HG02623 (cell line): ENCODE measurements around the gene FMO4.
"Not testable (repeated sequence)": the region's sequence is repeated elsewhere in the genome, so short reads cannot be mapped to it uniquely, and the experiment has no call there.

Experiments used
- ATAC-seq: cut with Tn5 transposase; IDR thresholded peaks from one replicate; pipeline ENCODE4 v1.9.1; 2021; ENCODE audit warnings: moderate library complexity; ENCODE audit not compliant: unreplicated experiment

Gene FMO4

GRCh38 chr1:171329251-171329650 lies 15.3 kb downstream of the FMO4 start:
- no peak for ATAC-seq

DNA sequence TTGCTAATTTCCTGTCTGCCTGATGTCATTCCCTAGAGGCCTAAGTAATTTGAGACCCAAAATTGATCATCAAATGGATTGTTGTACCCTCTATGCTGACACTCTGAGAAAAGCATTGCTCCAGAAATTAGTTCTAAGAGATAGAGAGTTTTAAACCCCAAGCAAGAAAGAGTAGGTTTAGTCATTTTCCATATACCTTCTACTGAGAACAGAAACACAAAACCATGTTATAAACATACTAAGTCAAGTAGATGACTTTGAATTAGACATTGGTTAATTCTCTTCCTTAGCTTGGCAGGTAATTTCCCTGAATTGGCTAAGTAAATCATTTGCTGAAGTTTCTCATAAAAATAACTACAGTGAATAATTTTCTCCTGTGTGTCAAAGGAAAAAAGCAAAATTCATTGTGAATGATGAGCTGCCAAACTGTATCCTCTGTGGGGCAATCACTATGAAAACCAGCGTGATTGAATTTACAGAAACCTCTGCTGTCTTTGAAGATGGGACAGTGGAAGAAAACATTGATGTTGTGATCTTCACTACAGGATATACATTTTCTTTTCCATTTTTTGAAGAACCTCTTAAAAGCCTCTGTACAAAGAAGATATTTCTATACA lies 20.1 kb downstream of the FMO4 start:
- no peak for ATAC-seq

DNA sequence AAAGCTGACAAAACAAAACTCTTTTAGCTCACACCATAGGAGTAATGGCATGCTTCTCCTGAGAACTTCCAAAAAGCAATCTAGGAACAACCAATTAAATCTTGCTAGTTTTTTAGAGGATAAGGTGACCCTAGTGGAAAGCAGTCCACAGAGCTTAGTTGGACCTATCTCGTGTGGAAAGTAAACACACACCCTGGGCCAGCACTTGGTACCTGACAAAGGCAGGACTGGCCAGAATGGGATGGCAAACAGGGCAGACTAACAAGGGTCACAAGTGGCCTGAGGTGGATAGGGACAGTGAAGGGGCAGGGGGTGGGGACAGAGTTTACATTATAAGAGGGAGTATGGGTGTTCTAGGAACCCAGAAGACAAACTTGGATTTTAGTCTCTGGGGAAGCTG lies 22.0 kb downstream of the FMO4 start:
- ATAC-seq, result no peak

- ATAC-seq, result not testable (repeated sequence)
Measured at GRCh38 chr1:171339345-171339744, 25.4 kb downstream of the FMO4 start.

DNA sequence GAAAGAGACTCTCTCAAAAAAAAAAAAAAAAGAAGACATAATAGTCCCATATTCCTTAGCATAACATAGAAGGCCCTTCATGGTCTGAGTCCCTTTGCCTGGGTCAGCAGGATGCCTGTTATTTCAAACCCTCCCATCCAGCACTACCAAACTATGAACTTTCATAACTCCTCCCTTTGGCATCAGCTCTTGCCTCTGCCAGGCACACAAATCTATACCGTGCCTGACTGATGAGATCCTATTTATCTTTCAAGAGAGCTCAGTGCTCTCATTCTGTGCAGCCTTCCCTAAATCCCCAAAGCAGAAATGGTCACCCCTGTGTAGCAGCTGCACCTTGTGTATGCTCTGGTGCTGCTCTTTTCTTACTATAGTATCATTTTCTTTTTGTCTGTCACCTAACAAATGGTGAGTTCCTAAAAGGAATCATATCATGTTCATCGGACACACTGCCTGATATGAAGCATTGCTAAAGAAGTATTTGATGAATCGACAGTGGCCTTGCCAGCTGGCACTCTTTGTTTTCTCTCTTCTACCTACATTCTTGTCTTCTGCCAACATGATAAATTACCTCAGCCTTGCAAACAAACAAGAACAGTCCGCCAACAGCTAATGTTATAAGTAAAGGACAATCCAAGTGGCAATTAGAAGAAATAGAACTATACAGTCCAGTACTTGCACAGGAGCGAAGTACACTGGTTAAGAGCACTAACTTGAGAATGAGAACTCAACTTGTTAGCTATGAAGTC lies 29.9 kb downstream of the FMO4 start:
- ATAC-seq, result no peak

GRCh38 chr1:171344473-171344820 lies 30.5 kb downstream of the FMO4 start:
- ATAC-seq, result no peak

GRCh38 chr1:171345536-171345935 lies 31.6 kb downstream of the FMO4 start:
- ATAC-seq, result no peak

DNA sequence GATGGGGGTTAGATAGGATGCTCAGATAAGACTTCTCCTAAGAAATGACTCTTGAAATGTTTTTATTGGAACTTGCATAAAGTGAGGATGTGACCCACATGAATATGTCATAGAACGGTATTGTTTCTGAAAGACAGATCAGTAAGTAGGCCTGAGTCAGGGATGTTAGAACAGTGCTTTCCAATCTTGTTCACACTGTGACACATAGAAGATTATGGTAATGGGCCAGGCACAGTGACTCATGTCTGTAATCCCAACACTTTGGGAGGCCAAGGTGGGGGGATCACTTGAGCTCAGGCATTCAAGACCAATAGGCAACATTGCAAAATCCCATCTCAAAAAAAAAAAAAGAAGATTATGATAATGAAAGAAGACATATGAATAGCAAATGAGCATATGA lies 32.9 kb downstream of the FMO4 start:
- no peak for ATAC-seq

DNA sequence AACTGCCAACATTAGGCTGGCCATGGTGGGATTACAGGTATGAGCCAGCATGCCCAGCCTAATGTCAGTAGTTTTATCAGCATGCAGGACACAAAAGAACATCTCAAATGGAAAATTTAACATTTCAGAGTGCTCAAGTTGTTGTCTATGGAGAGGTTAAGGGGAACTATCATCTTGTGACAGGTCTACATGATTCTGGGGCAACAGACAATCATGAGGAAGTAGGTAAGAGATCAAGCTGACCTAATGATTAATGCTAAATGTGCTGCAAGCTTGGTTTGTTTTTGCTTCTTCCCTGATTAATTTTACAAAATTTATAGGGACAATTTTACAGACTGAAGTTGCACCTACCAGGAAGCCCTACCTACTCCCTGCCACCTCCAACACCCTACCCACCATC lies 36.6 kb downstream of the FMO4 start:
- no peak for ATAC-seq

- ATAC-seq, result no peak
Measured at GRCh38 chr1:171351961-171352360, 38.0 kb downstream of the FMO4 start.

GRCh38 chr1:171352554-171352953 lies 38.6 kb downstream of the FMO4 start:
- ATAC-seq, result no peak

- no peak for ATAC-seq
Measured at GRCh38 chr1:171355727-171356126, 41.7 kb downstream of the FMO4 start.

GRCh38 chr1:171357179-171357578 lies 43.2 kb downstream of the FMO4 start:
- ATAC-seq, result no peak

- ATAC-seq, result not testable (repeated sequence)
Measured at GRCh38 chr1:171359355-171359648, 45.3 kb downstream of the FMO4 start.

DNA sequence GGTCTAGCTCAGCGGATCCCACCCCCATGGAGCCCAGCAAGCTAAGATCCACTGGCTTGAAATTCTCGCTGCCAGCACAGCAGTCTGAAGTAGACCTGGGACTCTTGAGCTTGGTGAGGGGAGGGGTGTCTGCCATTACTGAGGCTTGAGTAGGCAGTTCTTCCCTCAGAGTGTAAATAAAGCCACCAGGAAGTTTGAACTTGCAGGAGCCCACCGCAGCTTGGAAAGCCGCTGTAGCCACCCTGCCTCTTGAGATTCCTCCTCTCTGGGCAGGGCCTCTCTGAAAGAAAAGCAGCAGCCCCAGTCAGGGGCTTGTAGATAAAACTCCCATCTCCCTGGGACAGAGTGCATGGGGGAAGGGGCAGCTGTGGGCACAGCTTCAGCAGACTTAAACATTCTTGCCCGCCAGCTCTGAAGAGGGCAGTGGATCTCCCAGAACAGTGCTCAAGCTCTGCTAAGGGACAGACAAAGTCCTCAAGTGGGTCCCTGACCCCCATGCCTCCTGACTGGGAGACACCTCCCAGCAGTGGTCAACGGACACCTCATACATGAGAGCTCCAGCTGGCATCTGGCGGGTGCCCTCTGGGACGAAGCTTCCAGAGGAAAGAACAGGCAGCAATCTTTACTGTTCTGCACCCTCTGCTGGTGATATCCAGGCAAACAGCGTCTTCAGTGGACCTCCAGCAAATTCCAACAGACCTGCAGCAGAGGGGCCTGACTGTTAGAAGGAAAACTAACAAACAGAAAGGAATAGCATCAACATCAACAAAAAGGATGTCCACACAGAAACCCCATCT lies 45.9 kb downstream of the FMO4 start:
- not testable (repeated sequence) for ATAC-seq

- ATAC-seq, result no peak
Measured at GRCh38 chr1:171366085-171366484, 52.1 kb downstream of the FMO4 start.

DNA sequence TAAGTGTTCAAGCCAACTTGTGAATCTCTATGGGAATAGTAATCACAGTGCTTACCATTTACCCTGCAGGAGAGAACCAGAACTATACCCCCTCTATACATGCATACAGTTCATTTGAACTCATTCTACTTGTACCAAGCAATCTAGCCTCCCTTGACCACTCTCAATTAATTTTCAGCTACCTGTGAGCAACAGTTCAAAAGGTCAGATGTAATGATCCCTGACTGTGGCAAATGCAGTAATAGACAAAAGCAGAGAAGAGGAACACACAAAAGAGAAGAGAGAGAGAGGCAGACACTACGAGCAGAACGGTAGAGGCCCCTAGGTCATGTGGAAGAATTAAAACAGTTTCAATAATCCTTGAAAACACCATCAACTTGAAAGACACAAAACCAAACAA lies 52.8 kb downstream of the FMO4 start:
- ATAC-seq, result no peak

GRCh38 chr1:171367436-171367835 lies 53.5 kb downstream of the FMO4 start:
- ATAC-seq, result no peak

GRCh38 chr1:171372418-171373084 lies 58.6 kb downstream of the FMO4 start:
- no peak for ATAC-seq

GRCh38 chr1:171373357-171374122 lies 59.6 kb downstream of the FMO4 start:
- not testable (repeated sequence) for ATAC-seq

GRCh38 chr1:171379846-171380245 lies 65.9 kb downstream of the FMO4 start:
- no peak for ATAC-seq
